Fibroblast of lung (primary cell): ENCODE data around the gene BLOC1S5. TPM values are rescaled to one million over a fixed set of nuclear protein-coding genes. Genes with fewer than 3 reads are reported as not detected.

Experiments used
- DNase-seq, 2 donors: peaks; one replicate each; pipeline versions ENCODE4 v3.0.0 to v3.0.0-alpha.2; 2010; ENCODE audit warnings: low read depth in 2 of 2
- H2AFZ ChIP-seq: 2 replicates; pipeline ENCODE4 v1.5.1; 2012; ENCODE audit warnings: low read length, control low read depth, inconsistent platforms
- H3K27ac ChIP-seq: 2 replicates; pipeline ENCODE4 v1.5.1; 2011; ENCODE audit warnings: low read length, control low read depth; ENCODE audit not compliant: insufficient read depth
- H3K27me3 ChIP-seq: 2 replicates; pipeline ENCODE4 v1.5.1; 2011; ENCODE audit warnings: mild to moderate bottlenecking, low read length; ENCODE audit not compliant: control insufficient read depth, insufficient read depth
- H3K36me3 ChIP-seq: 2 replicates; pipeline ENCODE4 v1.5.1; 2011; ENCODE audit warnings: low read length; ENCODE audit not compliant: control insufficient read depth, insufficient read depth
- H3K4me1 ChIP-seq: 2 replicates; pipeline ENCODE4 v1.5.1; 2011; ENCODE audit warnings: low read length; ENCODE audit not compliant: control insufficient read depth, insufficient read depth; ENCODE audit errors: extremely low read depth
- H3K4me2 ChIP-seq: 2 replicates; pipeline ENCODE4 v1.5.1; 2011; ENCODE audit warnings: low read length, control low read depth; ENCODE audit not compliant: insufficient read depth; ENCODE audit errors: extremely low read depth
- H3K4me3 ChIP-seq, 4 experiments: fragments of 200-600 bp in 1 of 4; sonication (generic) in 1 of 4; replicated peaks in 1 of 4; 2 replicates each; pipeline ENCODE4 v1.5.1; 2011 to 2016; ENCODE audit warnings: low read length in 4 of 4, low read depth in 3 of 4, mild to moderate bottlenecking in 3 of 4, control low read depth in 2 of 4, inconsistent platforms in 1 of 4, mixed read lengths in 1 of 4; ENCODE audit not compliant: insufficient read depth in 1 of 4; ENCODE audit errors: control extremely low read depth in 1 of 4
- H3K79me2 ChIP-seq: 2 replicates; pipeline ENCODE4 v1.5.1; 2012; ENCODE audit warnings: mild to moderate bottlenecking, low read length, inconsistent platforms; ENCODE audit not compliant: control insufficient read depth, insufficient read depth
- H3K9ac ChIP-seq: 2 replicates; pipeline ENCODE4 v1.5.1; 2011; ENCODE audit warnings: mild to moderate bottlenecking, low read length, control low read depth; ENCODE audit not compliant: insufficient read depth
- H3K9me3 ChIP-seq: 2 replicates; pipeline ENCODE4 v1.5.1; 2012; ENCODE audit warnings: low read depth, low read length; ENCODE audit not compliant: control insufficient read depth, insufficient read depth
- H4K20me1 ChIP-seq: 2 replicates; pipeline ENCODE4 v1.5.1; 2011; ENCODE audit warnings: low read length; ENCODE audit not compliant: control insufficient read depth, insufficient read depth; ENCODE audit errors: extremely low read depth
- EZH2 ChIP-seq: IDR thresholded peaks from 2 replicates; pipeline ENCODE4 v1.5.1; 2012; ENCODE audit warnings: low read length, control low read depth, mild to moderate bottlenecking; ENCODE audit errors: missing control alignments
- polyA plus RNA-seq, 2 donors: library from polyadenylated mRNA; depleted of rRNA in 1 of 2; stranded (reverse) in 1 of 2; unstranded in 1 of 2; fragments of >200 nt; gene quantifications; 2 replicates each; pipeline ENCODE4 v1.2.1, GENCODE V29; 2011 to 2012; ENCODE audit warnings: missing spikeins in 1 of 2
- total RNA-seq: library from RNA; depleted of rRNA; stranded (reverse); fragments of >200 nt; gene quantifications from 2 replicates; pipeline ENCODE4 v1.2.1, GENCODE V29; 2014
- TF ChIP-seq, protein P1 (sequence below), 2 donors: IDR thresholded peaks in 1 of 2; conservative IDR thresholded peaks in 1 of 2; 1 replicate in 1 of 2; 2 replicates in 1 of 2; pipeline ENCODE4 v1.5.1; 2011 to 2012; ENCODE audit warnings: low read length in 2 of 2, control low read depth in 1 of 2, inconsistent platforms in 1 of 2, low read depth in 1 of 2, mild to moderate bottlenecking in 1 of 2

BLOC1S5 gene
- total and polyA plus RNA-seq, 2 donors (not counting 1 experiment from before 2014, with no cell fraction given): 10.1 to 20.6 TPM

DNA sequence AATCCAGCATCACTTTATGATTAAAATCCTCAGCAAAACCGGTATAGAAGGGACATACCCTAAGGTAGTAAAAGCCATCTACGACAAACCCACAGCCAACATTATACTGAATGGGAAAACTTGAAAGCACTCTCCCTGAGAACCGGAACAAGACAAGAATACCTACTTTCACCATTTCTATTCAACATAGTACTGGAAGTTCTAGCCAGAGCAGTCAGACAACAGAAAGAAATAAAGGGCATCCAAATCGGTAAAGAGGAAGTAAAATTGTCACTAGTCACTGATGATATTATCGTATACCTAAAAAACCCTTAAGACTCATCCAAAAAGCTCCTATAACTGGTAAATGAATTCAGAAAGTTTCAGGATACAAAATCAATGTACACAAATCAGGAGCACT, 33.3 kb downstream of the BLOC1S5 start:
- H3K36me3 ChIP-seq: no peaks in the 10 kb centered on the region
- H3K4me1 ChIP-seq: no peaks in the 10 kb centered on the region

GRCh38 chr6:8029243-8029870, 34.8 kb downstream of the BLOC1S5 start:
- Histone ChIP-seq H3K4me3 (no peak overlapping the region), H3K4me2 (no peak overlapping the region), H3K4me1 (no peaks in the 10 kb centered on the region), H2AFZ (no peak overlapping the region), H3K9me3 (no peaks in the 10 kb centered on the region), H3K27ac (no peak overlapping the region), H3K27me3 (no peaks in the 10 kb centered on the region), H3K79me2 (no peaks in the 10 kb centered on the region), H3K9ac (no peak overlapping the region), H3K36me3 (no peaks in the 10 kb centered on the region), H4K20me1 (no peaks in the 10 kb centered on the region)
- DNase-seq: peak in 1 of 2 donors; percentile 30
- TF ChIP-seq EZH2: no peak
- TF ChIP-seq, protein P1, sequence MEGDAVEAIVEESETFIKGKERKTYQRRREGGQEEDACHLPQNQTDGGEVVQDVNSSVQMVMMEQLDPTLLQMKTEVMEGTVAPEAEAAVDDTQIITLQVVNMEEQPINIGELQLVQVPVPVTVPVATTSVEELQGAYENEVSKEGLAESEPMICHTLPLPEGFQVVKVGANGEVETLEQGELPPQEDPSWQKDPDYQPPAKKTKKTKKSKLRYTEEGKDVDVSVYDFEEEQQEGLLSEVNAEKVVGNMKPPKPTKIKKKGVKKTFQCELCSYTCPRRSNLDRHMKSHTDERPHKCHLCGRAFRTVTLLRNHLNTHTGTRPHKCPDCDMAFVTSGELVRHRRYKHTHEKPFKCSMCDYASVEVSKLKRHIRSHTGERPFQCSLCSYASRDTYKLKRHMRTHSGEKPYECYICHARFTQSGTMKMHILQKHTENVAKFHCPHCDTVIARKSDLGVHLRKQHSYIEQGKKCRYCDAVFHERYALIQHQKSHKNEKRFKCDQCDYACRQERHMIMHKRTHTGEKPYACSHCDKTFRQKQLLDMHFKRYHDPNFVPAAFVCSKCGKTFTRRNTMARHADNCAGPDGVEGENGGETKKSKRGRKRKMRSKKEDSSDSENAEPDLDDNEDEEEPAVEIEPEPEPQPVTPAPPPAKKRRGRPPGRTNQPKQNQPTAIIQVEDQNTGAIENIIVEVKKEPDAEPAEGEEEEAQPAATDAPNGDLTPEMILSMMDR (conservative IDR thresholded peaks at IDR 0.05 in 1 of 2, IDR thresholded peaks at IDR 0.05 in 1 of 2; ENCODE audit: low read depth in 1 of 2, low read length in 2 of 2): no peak

More for the DNA sequence above, 33.3 kb downstream of the BLOC1S5 start:
- Histone ChIP-seq H3K27ac (no peak overlapping the region), H3K4me3 (no peak overlapping the region), H2AFZ (no peak overlapping the region), H3K27me3 (no peaks in the 10 kb centered on the region), H4K20me1 (no peaks in the 10 kb centered on the region), H3K9me3 (no peaks in the 10 kb centered on the region), H3K9ac (no peak overlapping the region), H3K4me2 (no peak overlapping the region), H3K79me2 (no peaks in the 10 kb centered on the region)
- no peak for TF ChIP-seq EZH2
- TF ChIP-seq, protein P1 (conservative IDR thresholded peaks at IDR 0.05 in 1 of 2, IDR thresholded peaks at IDR 0.05 in 1 of 2; ENCODE audit: low read depth in 1 of 2, low read length in 2 of 2): no peak
- DNase-seq: no peak

DNA sequence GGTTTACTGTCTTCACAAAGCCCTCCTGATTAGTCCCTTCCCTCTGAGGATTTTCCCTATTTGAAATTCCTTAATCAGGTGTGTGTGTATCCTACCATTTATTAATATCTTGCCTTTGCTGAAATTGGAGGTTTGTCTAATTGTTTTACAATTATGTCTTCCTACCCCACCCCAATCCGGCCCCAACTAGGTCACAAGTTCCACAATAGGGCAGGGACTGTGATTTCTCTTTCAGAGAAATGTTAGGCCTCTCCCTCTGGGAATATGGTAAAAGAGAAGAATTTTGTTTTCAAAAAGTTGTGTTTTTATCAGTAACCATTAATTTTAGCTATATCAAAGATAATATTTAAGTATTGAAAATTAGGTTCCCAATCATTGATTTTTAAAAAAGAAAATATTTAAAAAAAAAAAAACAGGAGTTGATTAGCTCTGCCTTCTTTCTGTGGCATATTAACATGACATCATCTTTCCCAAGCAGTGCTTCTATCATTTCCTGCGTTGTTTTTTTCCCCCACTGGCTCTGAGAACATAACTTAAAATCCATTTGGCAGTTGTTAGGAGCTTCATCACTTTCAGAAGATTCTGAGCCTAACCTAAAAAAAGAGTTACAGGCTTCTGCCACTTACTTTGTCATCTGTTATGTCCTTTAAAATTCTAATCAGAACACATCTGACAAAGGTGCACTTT, 36.1 kb downstream of the BLOC1S5 start:
- Histone ChIP-seq H3K9me3 (no peaks in the 10 kb centered on the region), H3K27ac (no peak overlapping the region), H3K4me2 (no peak overlapping the region), H4K20me1 (no peaks in the 10 kb centered on the region), H3K27me3 (no peaks in the 10 kb centered on the region), H3K79me2 (no peaks in the 10 kb centered on the region), H3K4me3 (no peak overlapping the region), H3K9ac (no peak overlapping the region), H2AFZ (no peak overlapping the region), H3K36me3 (no peaks in the 10 kb centered on the region), H3K4me1 (no peaks in the 10 kb centered on the region)
- DNase-seq: peak; percentile 24 to 28
- no peak for TF ChIP-seq EZH2
- TF ChIP-seq, protein P1 (conservative IDR thresholded peaks at IDR 0.05 in 1 of 2, IDR thresholded peaks at IDR 0.05 in 1 of 2; ENCODE audit: low read depth in 1 of 2, low read length in 2 of 2): no peak
